RPMI8226 (cell line): ENCODE measurements around the gene FIBCD1.
A peak's percentile ranks its signal among the peaks of the same experiment; 100 is the strongest.

Source experiments
- DNase-seq: peaks from one replicate; pipeline ENCODE4 v3.0.0-alpha.2; 2015

FIBCD1 gene

DNA sequence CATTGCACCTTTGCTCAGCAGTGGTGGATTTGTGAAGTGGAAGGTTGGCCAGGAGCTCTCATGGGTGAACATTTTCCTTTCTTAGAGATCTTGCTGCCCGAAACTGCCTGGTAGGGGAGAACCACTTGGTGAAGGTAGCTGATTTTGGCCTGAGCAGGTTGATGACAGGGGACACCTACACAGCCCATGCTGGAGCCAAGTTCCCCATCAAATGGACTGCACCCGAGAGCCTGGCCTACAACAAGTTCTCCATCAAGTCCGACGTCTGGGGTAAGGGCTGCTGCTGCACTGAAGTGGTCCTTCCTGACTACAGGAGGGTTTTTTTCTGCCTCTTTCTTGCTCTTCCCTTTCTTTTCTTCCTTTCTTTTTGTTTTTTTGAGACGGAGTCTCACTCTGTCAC, 64.3 kb downstream of the FIBCD1 start:
- no peak for DNase-seq

DNA sequence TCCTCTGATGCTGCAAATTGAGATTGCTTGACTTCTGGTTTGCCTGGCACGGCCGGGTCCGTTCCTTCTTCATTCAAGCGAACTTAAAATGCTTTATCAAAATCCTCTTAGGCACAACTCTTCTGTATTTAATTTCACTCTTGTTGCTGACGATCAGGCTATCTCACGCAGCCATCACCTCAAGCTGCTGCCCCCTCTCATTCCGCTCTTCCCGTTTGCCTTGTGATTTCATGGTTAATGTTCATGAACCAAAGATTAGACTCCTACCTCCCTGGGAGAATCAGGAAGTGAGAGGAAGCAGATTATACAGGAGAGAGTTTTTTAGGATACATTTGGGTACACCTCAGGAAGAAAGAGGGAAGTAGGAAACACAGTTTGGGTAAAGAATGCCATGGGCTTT, 65.1 kb downstream of the FIBCD1 start:
- no peak for DNase-seq

DNA sequence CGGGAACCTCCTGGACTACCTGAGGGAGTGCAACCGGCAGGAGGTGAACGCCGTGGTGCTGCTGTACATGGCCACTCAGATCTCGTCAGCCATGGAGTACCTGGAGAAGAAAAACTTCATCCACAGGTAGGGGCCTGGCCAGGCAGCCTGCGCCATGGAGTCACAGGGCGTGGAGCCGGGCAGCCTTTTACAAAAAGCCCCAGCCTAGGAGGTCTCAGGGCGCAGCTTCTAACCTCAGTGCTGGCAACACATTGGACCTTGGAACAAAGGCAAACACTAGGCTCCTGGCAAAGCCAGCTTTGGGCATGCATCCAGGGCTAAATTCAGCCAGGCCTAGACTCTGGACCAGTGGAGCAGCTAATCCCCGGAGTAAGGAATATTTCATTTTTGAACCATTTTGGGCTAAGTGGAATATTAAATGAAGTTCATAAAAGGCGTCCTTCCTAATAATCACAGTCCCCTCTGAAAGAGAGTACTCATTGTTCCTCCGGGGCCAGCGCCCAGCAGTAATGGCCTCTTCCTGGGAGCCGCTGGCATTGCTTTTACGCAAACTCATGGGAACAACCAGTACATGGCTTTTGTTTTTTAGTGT, 66.0 kb downstream of the FIBCD1 start:
- DNase-seq = no peak

DNA sequence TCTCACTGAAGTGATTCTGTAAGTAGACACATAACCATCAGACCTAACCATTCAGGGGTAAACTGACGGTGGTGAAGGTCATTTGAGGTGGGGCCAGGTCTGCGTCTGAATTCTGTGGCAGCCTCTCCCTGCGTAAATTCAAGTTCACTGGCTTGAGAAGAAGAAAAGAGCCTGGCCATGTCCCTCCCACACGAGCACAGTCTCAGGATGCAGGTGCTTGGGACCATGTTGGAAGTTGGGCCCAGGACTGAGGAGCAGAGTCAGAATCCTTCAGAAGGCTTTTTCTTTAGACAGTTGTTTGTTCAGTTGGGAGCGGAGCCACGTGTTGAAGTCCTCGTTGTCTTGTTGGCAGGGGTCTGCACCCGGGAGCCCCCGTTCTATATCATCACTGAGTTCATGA, 66.5 kb downstream of the FIBCD1 start:
- DNase-seq = no peak

DNA sequence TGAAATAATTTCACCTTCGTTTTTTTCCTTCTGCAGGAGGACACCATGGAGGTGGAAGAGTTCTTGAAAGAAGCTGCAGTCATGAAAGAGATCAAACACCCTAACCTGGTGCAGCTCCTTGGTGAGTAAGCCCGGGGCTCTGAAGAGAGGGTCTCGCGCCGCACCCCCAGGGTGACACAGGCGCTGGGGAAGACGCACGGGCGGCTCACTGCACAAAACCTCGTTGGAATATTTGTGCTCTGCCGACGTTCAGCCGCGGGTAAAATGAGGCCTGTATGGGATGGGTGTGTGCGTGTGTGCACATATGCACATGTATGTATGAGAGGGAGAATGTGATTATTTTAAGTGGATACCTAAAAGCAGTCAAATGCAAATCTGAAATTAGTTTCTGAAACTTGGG, 67.0 kb downstream of the FIBCD1 start:
- no peak for DNase-seq

DNA sequence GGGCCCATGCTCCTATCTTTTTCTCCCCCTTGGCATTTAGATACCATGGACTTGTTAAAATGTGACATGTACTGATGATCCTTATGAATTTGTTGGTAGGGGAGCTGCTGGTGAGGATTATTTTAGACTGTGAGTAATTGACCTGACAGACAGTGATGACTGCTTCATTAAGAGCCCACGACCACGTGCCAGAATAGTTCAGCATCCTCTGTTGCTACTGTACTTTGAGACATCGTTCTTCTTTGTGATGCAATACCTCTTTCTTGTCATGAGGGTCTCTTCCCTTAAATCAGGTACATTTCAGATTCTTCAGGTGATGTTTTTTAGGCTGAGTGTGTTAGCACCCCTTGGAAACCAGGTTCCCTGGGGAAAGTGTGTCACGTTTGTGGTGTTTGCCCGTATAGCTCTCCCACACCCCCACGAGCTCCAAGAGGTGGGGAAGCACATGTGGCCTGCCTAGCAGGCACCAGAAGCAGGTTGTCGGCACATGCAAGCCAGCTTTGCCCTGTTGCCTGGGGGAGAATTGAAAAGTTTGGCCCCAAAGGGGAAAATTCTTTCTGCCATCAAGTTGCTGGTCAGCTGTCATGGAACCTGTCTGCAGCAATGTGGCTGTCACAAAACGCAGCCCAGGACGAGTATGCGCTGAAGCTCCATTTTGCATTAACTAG, 67.5 kb downstream of the FIBCD1 start:
- DNase-seq = no peak

DNA sequence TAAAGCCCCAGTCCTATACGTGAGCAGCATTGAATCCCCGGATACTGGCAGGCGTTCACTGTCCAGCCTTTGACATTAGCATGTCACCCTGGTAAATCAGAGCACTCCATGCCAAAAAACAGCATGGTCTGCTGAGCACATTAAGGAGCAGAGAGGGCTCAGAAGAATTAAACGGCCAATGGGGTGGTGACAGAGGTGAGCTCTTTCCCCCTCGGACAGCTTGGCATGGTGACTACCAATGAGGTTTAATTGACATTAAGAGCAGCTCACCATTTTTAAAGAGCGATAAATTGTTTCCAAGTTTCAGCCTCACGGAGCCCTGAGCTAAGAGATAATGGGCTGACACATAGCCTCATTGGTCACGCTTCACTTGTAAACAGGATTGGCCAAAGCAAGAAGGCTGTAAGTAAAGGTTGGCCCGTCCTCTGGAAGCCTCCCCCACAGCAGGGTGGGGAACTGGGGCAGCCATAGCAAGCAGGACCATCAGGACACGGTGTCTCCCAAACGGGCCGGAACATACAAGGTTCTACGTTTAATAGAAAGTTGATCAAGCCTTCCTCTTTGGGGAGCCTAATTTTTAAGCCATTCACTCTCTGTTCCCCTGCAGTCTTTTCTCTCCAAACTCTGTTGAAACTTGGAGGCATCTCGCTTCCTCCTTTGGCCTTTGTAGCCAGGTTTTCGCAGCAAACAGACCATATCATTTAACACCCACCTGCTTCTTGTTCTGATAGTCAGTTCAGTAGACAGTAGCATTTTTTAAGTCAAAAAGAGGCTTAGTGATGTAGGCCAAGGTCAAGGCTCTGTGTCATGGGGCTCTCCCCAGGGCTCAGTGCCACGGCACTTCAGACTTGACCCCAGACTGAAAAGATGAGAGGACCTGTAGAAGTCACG, 68.3 kb downstream of the FIBCD1 start:
- DNase-seq = no peak

DNA sequence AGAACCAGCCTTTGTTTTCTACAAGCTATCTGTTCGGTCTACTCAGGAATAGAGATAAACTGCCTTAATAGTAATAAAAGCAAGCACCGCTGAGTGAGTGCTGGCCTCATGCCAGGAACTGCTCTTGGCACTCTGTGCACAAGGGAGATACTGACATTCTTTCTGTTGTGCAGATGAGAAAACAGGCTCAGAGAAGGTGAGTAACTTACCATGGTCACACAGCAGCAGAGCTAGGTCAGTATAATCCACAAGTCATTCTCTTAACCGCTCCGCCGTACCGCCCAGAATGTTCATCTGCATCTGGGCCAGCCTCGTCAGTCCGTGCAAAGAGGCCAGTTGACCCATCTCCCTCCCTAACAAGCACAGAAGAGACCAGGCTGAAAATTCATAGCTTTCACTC, 69.8 kb downstream of the FIBCD1 start:
- DNase-seq = peak; percentile 21

DNA sequence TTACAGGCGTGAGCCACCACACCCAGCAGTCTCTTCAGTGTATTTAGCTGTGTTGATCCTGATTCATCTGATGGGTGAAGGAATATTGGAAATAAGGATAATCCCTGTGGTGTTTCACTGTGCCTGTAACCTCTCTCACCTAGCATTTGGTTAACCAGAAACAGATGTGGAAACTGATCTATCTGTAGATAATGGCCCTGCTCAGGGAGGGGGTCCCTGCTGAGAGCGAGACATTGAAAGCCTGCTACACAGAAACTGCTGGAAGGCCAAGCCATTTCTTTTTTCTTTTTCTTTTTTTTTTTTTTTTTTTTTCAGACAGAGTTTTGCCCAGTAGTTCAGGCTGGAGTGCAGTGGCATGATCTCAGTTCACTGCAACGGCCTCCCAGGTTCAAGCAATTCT, 70.8 kb downstream of the FIBCD1 start:
- DNase-seq = no peak

DNA sequence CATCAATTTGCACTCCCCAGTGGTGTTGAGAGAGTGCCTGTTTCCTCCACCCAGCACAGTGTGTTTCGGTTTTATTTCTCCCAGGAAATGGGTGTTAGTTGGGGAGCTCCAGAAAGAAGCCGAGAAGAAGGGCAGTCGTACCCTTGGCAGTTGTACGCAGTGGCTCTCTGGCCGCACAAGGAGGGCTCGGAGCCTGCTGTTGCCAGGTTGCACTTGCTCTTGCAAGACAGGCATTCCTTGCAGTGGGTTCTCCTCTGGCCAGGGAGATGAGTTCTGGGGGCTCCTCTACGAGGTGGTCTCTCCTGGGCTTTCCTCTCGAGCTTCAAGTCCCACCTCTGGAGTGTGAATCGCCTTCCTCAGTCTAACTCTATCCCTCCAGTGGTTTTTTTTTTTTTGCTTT, 71.5 kb downstream of the FIBCD1 start:
- DNase-seq = no peak

DNA sequence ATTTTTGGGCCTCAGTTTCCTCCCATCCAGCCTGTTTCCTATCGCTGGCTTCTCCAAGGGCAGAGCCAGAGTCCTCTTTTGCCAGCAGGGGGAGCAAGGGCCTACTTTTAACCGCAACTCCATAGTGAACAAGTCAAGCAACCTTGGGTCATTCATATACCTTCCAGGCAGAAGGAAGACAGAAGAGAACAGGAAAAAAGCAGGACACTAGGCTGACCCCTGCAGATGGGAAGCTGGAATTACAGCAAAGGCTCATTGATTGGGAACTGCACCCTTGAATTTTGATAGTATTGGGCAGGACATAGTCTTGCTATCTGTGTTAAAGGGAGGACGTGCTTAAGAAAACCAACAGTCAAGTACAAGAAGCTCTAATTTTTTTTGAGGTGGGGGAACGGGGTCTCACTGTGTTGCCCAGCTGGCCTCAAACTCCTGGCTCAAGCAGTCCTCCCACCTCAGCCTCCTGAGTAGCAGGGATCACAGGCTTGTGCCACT, 72.5 kb downstream of the FIBCD1 start:
- peak; percentile 78 for DNase-seq

DNA sequence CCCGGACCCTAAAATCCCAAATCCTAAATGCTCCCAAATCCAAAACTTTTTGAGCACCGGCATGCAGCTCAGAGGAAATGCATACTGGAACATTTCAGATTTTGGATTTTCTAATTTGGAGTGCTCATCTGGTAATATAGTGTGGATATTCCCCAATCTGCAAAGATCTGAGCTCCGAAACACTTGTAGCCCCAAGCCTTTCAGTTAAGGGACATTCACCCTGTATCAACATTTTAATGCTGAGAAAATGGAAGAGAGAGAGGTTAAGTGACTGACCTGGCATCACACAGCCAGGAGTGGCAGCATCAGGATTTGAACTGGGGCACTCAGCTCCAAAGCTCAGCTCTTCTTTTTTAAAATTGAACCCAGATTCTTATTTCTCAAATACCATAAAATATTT, 73.1 kb downstream of the FIBCD1 start:
- no peak for DNase-seq

DNA sequence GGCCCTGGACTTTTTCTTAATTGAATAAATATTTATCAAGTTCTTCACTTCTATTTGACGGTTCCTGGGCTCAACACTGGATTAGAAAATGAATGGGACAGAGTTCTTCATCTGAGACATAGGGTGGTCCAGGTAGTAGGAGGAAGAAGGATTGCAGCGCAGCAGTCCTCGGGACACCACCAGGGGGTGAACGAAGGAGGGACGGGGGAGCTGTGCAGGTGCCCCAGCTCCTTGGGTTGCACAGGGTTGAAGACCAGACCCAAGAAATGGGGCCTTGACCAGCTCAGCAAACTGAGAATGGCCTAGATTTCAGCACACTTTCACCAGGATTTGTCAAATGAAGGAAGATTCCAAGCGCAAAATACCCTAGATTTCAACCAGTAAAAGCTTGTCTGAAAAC, 74.5 kb downstream of the FIBCD1 start:
- no peak for DNase-seq

DNA sequence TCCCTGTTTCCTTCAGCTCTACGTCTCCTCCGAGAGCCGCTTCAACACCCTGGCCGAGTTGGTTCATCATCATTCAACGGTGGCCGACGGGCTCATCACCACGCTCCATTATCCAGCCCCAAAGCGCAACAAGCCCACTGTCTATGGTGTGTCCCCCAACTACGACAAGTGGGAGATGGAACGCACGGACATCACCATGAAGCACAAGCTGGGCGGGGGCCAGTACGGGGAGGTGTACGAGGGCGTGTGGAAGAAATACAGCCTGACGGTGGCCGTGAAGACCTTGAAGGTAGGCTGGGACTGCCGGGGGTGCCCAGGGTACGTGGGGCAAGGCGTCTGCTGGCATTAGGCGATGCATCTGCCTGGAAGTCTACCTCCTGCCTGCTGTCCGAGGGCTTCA, 76.3 kb downstream of the FIBCD1 start:
- DNase-seq = no peak

DNA sequence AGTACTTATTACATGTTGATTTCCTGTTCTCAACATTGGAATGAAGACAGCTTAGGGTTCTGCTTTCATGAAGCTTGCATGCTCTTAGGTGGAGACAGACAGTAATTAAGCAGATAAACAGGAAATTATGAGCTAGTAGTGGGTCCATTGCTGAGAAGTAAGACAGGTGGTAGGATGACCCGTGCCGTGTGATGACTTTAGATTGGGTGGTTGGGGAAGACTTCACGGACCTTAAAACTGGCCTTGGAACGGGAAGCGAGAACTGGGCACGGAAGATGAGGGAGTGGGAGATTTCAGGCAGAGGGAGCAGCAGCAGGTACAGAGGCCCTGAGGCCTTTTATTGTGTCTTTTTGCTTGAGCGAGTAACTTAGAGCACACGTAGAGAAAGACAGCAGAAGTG, 76.8 kb downstream of the FIBCD1 start:
- DNase-seq = no peak

DNA sequence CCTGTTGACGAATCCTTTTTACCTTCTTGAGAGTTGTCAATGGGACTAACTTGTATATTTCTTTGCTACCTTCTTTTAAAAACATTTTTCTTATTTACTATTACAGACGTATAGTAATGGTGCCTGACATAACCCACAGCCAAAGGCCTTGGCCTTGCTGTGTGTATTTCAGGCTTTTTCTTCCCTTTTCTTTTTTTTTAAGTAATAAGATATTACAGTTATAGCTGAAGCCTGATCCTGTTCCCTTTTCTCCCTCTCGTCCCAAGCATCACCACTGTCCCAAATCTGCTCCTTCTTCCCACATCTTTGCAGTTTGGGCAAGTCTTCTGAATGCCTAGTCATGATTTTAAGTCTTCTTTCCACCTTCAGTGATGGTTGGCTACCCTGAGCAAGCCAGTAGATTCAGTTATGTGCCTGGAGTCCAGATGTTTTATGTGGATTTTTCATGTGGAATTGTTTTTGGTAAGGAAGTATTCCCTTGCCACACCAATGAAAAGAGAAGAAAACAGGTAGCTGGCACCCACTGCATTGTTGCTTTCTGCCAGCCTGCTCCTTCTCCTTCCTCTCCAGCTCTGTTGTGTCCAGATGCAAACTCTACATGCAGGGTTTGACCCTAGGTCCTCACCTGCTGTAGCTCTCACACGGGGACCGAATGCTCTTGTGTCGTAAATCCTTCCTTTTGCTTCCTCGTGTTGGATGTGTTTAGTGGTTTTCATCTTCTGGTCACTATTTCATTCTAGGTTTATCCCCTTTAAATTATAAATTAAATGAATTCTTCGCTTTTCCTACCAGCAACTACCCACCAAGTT, 77.5 kb downstream of the FIBCD1 start:
- no peak for DNase-seq

DNA sequence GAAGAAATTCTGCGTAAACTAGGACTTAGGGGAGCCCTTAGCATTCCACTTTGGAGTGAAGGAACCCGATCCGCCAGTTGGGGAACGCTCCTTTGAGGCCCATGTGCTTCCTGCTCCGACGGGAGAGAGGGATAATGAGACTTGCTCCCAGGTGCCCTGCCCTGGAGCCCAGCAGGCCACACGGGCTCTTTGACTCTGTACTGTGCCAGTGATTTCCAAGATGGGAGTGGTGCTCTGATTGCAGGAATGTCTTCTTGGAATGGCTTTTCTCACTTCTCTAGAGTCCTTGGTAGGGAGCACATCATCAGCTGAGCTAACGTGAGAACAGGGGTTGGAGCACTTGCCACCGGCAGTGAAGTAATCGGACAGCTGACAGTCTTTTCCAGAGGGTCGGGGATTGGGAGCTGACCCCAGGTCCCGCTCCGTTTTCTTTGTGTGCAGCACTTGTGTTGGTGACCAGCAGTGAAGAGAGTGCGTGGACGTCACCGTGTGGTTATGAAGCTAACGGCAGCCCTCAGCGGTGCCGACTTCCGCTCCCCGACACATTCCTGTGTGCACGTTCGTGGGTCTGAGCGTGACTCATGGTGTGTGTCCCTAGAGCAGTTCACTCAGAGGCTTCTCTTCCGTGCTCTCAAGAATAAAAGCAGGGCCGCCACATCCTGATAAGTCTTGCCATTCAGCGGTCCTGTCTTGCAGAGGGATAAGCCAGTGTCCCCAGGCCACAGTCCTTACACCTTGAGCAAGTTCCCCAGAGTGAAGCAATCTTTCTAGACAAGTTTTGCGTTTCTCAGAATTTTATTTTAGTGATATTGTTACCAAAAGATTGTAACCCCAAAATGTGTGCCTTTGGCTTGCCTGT, 78.4 kb downstream of the FIBCD1 start:
- no peak for DNase-seq

DNA sequence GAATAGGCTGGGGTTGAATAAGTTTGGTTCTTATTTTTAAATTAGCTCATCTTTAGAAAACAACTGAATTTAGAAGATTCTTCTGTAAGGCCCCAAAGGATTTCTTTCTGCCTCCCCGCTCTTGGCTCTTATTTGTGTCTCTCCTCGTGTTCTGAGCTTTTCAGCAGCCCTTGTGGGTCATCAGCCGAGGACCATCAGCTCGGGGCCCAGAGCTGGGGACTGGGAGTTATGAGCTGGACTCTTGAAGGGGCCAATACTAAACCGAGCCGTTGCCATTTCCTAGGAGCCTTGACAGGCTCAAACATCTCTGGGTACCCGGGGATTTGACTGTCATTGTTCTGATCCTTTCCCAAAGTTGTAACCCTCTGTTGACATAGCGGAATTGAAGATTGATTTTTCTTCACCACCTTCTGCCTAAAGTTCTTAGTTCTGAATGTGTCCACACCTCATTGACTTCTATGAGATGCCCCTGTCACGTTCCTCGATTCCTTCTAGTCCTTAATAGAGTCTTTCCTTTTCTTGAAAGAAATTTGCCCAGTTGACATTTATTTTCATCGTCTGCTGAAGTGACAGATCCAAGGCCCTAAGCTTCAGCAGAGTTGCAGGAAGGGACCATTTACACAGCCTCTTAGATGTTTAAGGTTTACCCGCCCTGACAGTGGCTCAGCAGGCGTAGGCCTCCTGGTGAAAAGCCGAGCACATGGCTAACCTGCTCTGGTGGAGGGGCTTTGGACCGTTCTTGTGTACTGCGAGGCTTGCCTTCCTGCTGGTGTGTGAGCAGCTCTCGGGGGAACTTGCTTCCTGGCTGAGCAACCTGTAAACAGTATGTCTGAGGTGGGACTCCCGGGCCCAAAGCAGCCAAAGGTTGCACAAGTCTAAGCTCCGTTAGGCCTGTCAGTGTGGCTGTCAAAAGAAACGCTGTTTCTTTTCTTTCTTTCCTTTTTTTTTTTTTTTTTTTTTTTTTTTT, 80.0 kb downstream of the FIBCD1 start:
- no peak for DNase-seq

DNA sequence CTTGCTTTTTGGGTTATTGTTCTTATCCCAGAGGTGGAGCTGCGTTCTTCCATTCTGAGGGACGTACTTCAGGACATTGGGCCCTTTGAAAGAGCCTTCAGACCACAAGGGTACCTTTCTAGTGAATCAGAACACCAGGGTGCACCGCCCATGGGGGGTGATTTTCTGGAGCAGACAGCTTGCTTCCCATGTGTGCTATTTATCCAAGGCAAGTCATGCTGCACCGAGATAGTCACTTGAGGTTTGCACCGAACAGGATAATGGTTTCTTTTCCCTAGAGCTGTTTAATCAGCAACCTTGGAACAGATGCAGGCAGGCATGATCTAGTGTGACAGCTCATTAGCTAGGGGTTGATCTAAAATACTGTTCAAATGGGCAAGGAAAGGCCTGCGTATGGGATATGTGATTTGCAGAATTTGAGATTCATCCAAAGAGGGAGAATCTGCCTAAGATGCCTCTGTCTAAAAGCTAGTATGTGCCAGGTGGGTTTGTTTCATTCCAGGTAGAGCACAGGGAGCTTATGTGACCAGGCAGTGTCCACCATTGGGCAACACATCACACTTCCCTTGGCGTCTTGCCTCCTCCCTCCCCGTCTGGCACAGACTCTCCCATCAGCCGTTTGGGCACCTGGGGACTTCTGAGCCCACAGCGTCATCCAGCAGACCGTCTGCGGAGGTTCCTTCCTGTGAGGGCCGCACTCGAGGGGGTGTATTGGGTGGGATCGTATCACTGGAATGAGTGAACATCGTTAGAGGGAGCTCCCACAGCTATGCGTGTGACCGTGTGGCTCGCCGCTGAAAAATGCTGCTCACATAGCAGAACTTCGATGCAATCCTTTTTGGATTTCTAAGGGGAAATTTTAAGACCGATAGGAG, 80.9 kb downstream of the FIBCD1 start:
- no peak for DNase-seq

DNA sequence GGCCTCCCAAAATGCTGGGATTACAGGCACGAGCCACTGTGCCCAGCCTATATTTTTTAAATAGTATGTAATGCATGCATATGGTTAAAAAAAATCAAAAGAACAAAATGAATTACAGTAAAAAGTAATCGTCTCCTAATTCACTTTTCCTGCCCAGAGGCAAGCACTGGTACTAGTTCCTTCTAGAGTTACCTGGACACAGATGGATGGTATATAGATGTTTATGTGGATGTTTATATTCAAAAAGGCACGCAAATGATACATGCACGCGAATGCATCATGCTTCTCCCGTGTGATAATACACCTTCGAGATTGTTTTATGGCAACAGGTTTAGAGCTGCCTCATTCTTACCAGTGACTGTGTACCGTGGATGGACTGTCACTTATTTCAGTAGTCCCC, 82.6 kb downstream of the FIBCD1 start:
- DNase-seq = no peak
